Kidney epithelial cell (primary cell): ENCODE results near the gene SYNJ2. TPM values are rescaled to one million over a fixed set of nuclear protein-coding genes. Genes with fewer than 3 reads are reported as not detected.

Source experiments
- DNase-seq: peaks from one replicate; pipeline ENCODE4 v3.0.0-alpha.2; 2010; ENCODE audit warnings: low read depth
- H3K27me3 ChIP-seq: 2 replicates; pipeline ENCODE4 v1.6.0; 2011; ENCODE audit warnings: low read length; ENCODE audit not compliant: control insufficient read depth, insufficient read depth
- H3K36me3 ChIP-seq: 2 replicates; pipeline ENCODE4 v1.5.1; 2011; ENCODE audit warnings: low read length; ENCODE audit not compliant: control insufficient read depth, insufficient read depth
- H3K4me3 ChIP-seq: 2 replicates; pipeline ENCODE4 v1.5.1; 2011; ENCODE audit warnings: low read depth, mild to moderate bottlenecking, control low read depth, low read length
- CTCF ChIP-seq: IDR thresholded peaks from 2 replicates; pipeline ENCODE4 v1.5.1; 2011; ENCODE audit warnings: mild to moderate bottlenecking, moderate library complexity, low read length, control low read depth, inconsistent platforms; ENCODE audit not compliant: insufficient read depth, poor library complexity, severe bottlenecking
- total RNA-seq: library from RNA; depleted of rRNA; stranded (reverse); fragments of >200 nt; gene quantifications from 2 replicates; pipeline ENCODE4 v1.2.3, GENCODE V29; 2015

The SYNJ2 gene
- total RNA-seq, 1 donor from 2014 or later: 14.3 TPM

GRCh38 chr6:158020272-158020711 is 38.6 kb downstream of the SYNJ2 start:
- DNase-seq: no peak
- Histone ChIP-seq H3K4me3 (no peak overlapping the region), H3K36me3 (peaks cover 5% of the 10 kb centered on the region), H3K27me3 (no peaks in the 10 kb centered on the region)
- TF ChIP-seq CTCF: no peak

GRCh38 chr6:158020811-158021210 is 39.1 kb downstream of the SYNJ2 start:
- no peak for TF ChIP-seq CTCF
- no peak overlapping the region for H3K4me3 ChIP-seq
- no peaks in the 10 kb centered on the region for H3K27me3 ChIP-seq
- H3K36me3 ChIP-seq: peaks cover 5% of the 10 kb centered on the region
- no peak for DNase-seq

GRCh38 chr6:158021376-158021775 is 39.7 kb downstream of the SYNJ2 start:
- DNase-seq: no peak
- Histone ChIP-seq H3K4me3 (no peak overlapping the region), H3K27me3 (no peaks in the 10 kb centered on the region), H3K36me3 (peaks cover 5% of the 10 kb centered on the region)
- TF ChIP-seq CTCF: no peak

DNA sequence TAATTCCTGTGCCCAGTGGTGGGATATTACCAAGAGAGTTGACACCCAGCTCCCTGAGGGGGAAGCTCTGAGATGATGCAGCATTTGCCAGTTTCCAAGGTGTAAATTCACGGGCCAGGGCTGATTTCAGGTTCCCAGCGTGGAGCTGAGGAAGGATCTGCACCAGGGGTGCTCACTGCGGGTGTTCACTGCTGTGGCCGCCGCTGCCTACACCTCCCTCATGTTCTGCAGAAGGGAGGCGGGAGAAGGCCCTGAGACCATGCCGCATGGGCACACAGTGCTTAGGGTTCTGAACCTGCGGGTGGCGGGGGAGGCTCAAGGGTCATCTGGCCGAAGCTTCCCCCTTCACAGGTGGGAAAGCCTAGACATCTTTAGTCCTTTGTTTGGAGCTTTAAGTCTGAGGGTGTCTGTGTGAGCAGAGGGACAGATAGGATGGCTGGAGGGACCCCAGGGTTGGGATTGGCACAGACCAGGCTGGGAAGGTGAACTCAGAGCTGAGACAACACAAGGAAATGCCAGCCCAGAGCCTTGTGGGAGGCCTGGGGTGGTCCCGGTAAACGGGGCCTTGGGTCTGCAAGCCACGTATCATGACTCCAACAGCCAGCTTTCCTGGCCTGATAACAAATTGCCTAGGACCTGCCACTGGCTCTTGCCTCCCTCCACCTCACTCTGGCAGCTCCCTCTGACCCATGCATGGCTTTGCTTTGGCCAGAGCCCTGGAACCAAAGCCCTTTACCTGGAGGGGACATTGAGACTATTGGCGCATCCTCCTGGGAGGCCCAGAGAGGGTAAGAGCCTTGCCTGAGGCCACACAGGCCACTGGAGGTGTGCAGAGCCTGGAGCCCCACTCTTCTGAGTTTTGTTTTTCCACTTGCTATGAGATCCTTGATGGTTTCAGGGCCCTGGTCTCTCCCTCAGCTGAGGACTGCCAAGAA is 40.4 kb downstream of the SYNJ2 start:
- no peak for DNase-seq
- peaks cover 5% of the 10 kb centered on the region for H3K36me3 ChIP-seq
- TF ChIP-seq CTCF: no peak
- H3K27me3 ChIP-seq: no peaks in the 10 kb centered on the region
- no peak overlapping the region for H3K4me3 ChIP-seq

DNA sequence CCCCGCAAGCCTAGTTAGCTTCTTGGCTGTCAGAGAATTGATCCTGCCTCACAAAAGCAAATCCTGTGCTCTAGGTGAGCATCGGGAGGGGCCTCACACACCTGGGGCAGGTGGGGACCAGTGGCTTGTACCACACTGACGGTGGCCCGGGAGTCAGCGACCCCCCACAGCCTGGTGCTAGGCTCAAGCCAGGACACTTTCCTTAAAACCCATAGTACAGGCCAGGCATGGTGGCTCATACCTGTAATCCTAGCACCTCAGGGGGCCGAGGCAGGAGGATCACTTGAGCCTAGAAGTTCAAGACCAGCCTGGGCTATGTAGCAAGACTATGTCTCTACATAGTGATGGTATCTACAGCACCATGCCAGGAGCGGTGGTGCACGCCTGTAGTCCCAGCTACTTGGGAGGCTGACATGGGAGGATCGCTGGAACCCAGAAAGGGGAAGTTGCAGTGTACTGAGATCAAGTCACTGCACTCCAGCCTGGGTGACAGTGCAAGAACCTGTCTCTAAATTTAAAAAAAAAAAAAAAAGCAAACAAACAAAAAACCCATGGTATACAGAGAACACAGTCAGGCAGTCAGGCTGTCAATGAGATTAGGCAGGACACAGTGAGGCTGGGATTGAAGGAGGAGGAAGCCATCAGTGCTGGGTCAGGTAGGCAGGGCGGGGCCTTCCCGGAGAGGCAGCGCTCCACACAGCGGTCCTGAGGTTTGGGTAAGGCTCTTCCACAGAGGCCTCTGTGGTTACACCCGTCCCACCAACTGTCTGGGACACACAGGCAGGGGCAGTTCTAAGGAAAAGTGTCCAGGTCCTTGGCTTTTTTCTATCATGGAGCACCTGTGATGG is 41.3 kb downstream of the SYNJ2 start:
- no peak for TF ChIP-seq CTCF
- H3K4me3 ChIP-seq: no peak overlapping the region
- no peaks in the 10 kb centered on the region for H3K27me3 ChIP-seq
- peaks cover 5% of the 10 kb centered on the region for H3K36me3 ChIP-seq
- no peak for DNase-seq
